SK-N-SH (cell line): Measurements from ENCODE around the gene AQP5. TPM values are rescaled to one million over a fixed set of nuclear protein-coding genes. Genes with fewer than 3 reads are reported as not detected.

Experiments
- CTCF ChIA-PET: fragments of 300-600, 350-600 bp; formaldehyde crosslinking; extraction: SDS; loops from one replicate; lab custom pipeline; 2021; lab: Yijun Ruan, JAX
- POLR2A ChIA-PET: fragments of 350-600 bp; sonication (Branson Sonifier 250); formaldehyde crosslinking; extraction: SDS; loops from one replicate; lab custom pipeline; 2020; ENCODE audit warnings: antibody characterized with exemption, inconsistent platforms; lab: Yijun Ruan, JAX
- DNase-seq: peaks from one replicate; pipeline ENCODE4 v3.0.0; 2012
- H2AFZ ChIP-seq: fragments of 200-600 bp; sonication (generic); 2 replicates; pipeline ENCODE4 v1.8.1; 2016; ENCODE audit warnings: antibody characterized with exemption, mild to moderate bottlenecking, low read depth
- H3F3A ChIP-seq: fragments of 200-600 bp; sonication (generic); replicated peaks from 2 replicates; pipeline ENCODE3; 2016; ENCODE audit warnings: antibody characterized with exemption, mild to moderate bottlenecking; ENCODE audit not compliant: insufficient read depth
- H3K27ac ChIP-seq, 2 experiments: fragments of 200-500 bp in 1 of 2; fragments of 200-600 bp in 1 of 2; sonication (Bioruptor generic) in 1 of 2; sonication (generic), shearing (Covaris generic) in 1 of 2; 2 replicates each; pipeline versions ENCODE4 v1.5.1 to v1.6.1; 2014 to 2016; ENCODE audit warnings: low read depth in 2 of 2, inconsistent platforms in 1 of 2, low read length in 1 of 2, mild to moderate bottlenecking in 1 of 2, mixed read lengths in 1 of 2
- H3K27me3 ChIP-seq: fragments of 200-600 bp; sonication (generic), shearing (Covaris generic); 2 replicates; pipeline ENCODE4 v1.6.1; 2016; ENCODE audit warnings: mixed run types; ENCODE audit not compliant: insufficient read depth
- H3K36me3 ChIP-seq, 2 experiments: fragments of 200-500 bp in 1 of 2; fragments of 200-600 bp in 1 of 2; sonication (Bioruptor generic) in 1 of 2; sonication (generic) in 1 of 2; replicated peaks in 1 of 2; 2 replicates each; pipeline versions ENCODE3 to v1.5.1; 2014 to 2016; ENCODE audit warnings: low read length in 1 of 2, mild to moderate bottlenecking in 1 of 2; ENCODE audit not compliant: insufficient read depth in 2 of 2, control insufficient read depth in 1 of 2
- H3K4me1 ChIP-seq, 2 experiments: fragments of 200-500 bp in 1 of 2; fragments of 200-600 bp in 1 of 2; sonication (Bioruptor generic) in 1 of 2; sonication (generic), shearing (Covaris generic) in 1 of 2; 2 replicates each; pipeline versions ENCODE4 v1.5.1 to v1.6.1; 2014 to 2016; ENCODE audit warnings: low read depth in 1 of 2, low read length in 1 of 2, mixed run types in 1 of 2; ENCODE audit not compliant: insufficient read depth in 2 of 2, control insufficient read depth in 1 of 2
- H3K4me2 ChIP-seq: fragments of 200-600 bp; sonication (generic), shearing (Covaris generic); 2 replicates; pipeline ENCODE4 v1.6.1; 2017; ENCODE audit warnings: mixed run types
- H3K4me3 ChIP-seq, 2 experiments: fragments of 200-500 bp in 1 of 2; fragments of 200-600 bp in 1 of 2; sonication (Bioruptor generic) in 1 of 2; sonication (generic), shearing (Covaris generic) in 1 of 2; 2 replicates each; pipeline versions ENCODE4 v1.5.1 to v1.8.1; 2014 to 2016; ENCODE audit warnings: low read depth in 2 of 2, inconsistent platforms in 1 of 2, low read length in 1 of 2, mild to moderate bottlenecking in 1 of 2, mixed read lengths in 1 of 2, moderate library complexity in 1 of 2
- H3K79me2 ChIP-seq: fragments of 200-600 bp; sonication (generic); 2 replicates; pipeline ENCODE4 v1.8.1; 2017; ENCODE audit warnings: mild to moderate bottlenecking; ENCODE audit not compliant: insufficient read depth
- H3K9ac ChIP-seq: fragments of 200-600 bp; sonication (generic); 2 replicates; pipeline ENCODE4 v1.6.1; 2017; ENCODE audit warnings: mixed run types
- H3K9me2 ChIP-seq: fragments of 200-600 bp; sonication (generic); 2 replicates; pipeline ENCODE4 v1.6.1; 2017; ENCODE audit warnings: mixed run types
- H3K9me3 ChIP-seq: fragments of 200-600 bp; sonication (generic); 2 replicates; pipeline ENCODE4 v1.6.1; 2017; ENCODE audit warnings: mixed run types, mild to moderate bottlenecking, moderate library complexity
- H4K20me1 ChIP-seq: fragments of 200-600 bp; sonication (generic); 2 replicates; pipeline ENCODE4 v1.6.1; 2017; ENCODE audit warnings: mild to moderate bottlenecking, mixed run types; ENCODE audit not compliant: insufficient read depth
- CHD2 ChIP-seq: fragments of 150-350 bp; IDR thresholded peaks from 2 replicates; pipeline ENCODE4 v1.6.1; 2018; ENCODE audit warnings: low read length; ENCODE audit not compliant: partially characterized antibody
- FOXM1 ChIP-seq: IDR thresholded peaks from 2 replicates; pipeline ENCODE4 v1.4.0; 2012; ENCODE audit warnings: low read depth, mild to moderate bottlenecking
- GABPA ChIP-seq: IDR thresholded peaks from 2 replicates; pipeline ENCODE4 v1.4.0; 2012; ENCODE audit warnings: low read depth, mild to moderate bottlenecking
- GATA2 ChIP-seq: sonication (generic); formaldehyde crosslinking; IDR thresholded peaks from 2 replicates; pipeline ENCODE4 v1.5.0; 2020; ENCODE audit warnings: mild to moderate bottlenecking, missing genetic modification reagents
- MEF2A ChIP-seq: IDR thresholded peaks from 2 replicates; pipeline ENCODE4 v1.4.0; 2012; ENCODE audit warnings: low read depth, borderline replicate concordance
- RAD21 ChIP-seq: IDR thresholded peaks from 2 replicates; pipeline ENCODE4 v1.6.1; 2012; ENCODE audit warnings: mild to moderate bottlenecking, low read length
- RCOR1 ChIP-seq: fragments of 150-350 bp; IDR thresholded peaks from 2 replicates; pipeline ENCODE4 v1.6.1; 2017; ENCODE audit warnings: antibody characterized with exemption, low read length
- RFX5 ChIP-seq: IDR thresholded peaks from 2 replicates; pipeline ENCODE4 v1.6.1; 2012; ENCODE audit warnings: mild to moderate bottlenecking, improper control_type of control experiment, low read length
- YY1 ChIP-seq: IDR thresholded peaks from 2 replicates; pipeline ENCODE4 v1.4.0; 2012; ENCODE audit warnings: low read depth, mild to moderate bottlenecking
- WGBS: methylation state at CpG from one replicate; pipeline ENCODE4 v1.1.6; 2017; ENCODE audit warnings: low lambda C conversion rate; 5-methylcytosine and 5-hydroxymethylcytosine counted together
- polyA plus RNA-seq, 3 experiments: library from polyadenylated mRNA; depleted of rRNA; stranded (reverse); fragments of >200 nt; gene quantifications; 2 replicates each; pipeline ENCODE4 v1.2.3, GENCODE V29; 2012
- TF ChIP-seq, protein P1 (sequence below): fragments of 200-600 bp; sonication (generic); IDR thresholded peaks from 2 replicates; pipeline ENCODE4 v1.6.1; 2017; ENCODE audit warnings: antibody characterized with exemption, mild to moderate bottlenecking, moderate library complexity
- TF ChIP-seq, protein P2 (sequence below): fragments of 150-350 bp; IDR thresholded peaks from 2 replicates; pipeline ENCODE4 v1.6.1; 2016; ENCODE audit warnings: mild to moderate bottlenecking, low read depth, low read length
- TF ChIP-seq, protein P3 (sequence below): IDR thresholded peaks from 2 replicates; pipeline ENCODE4; 2012
- TF ChIP-seq, protein P4 (sequence below): fragments of 150-350 bp; IDR thresholded peaks from 2 replicates; pipeline ENCODE4 v1.6.1; 2017; ENCODE audit warnings: antibody characterized with exemption, low read length, low read depth, borderline replicate concordance

Gene AQP5
- polyA plus RNA-seq, 1 of the 3 experiments (the other 2 are of a cell fraction): 0.10 TPM

- TF ChIP-seq GATA2 (CRISPR knock-in tag): no peak
Observed at GRCh38 chr12:49972641-49973360, 11.1 kb downstream of the AQP5 start, which contains the start of gene AQP6 (continued).

DNA sequence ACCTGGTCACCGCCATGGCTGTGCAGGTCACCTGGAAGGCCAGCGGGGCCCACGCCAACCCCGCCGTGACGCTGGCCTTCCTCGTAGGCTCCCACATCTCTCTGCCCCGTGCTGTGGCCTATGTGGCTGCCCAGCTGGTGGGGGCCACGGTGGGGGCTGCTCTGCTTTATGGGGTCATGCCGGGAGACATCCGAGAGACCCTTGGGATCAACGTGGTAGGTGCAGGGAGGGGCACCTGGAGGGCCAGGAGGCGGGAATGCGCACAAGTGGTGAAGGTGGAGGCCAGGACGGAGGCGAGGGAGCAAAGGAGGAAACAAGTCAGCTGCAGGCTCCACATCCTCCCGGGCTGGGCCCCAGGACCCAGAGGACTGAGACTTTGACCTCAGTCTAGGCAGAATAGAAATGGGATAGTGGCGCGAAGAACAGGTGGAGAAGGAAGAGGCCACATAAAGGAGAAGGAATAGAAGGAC is 11.7 kb downstream of the AQP5 start:
- H4K20me1 ChIP-seq: no peaks in the 10 kb centered on the region
- no peaks in the 10 kb centered on the region for H3K27me3 ChIP-seq
- TF ChIP-seq MEF2A (no peak), YY1 (no peak), GABPA (no peak), RAD21 (no peak)
- TF ChIP-seq, protein P1, sequence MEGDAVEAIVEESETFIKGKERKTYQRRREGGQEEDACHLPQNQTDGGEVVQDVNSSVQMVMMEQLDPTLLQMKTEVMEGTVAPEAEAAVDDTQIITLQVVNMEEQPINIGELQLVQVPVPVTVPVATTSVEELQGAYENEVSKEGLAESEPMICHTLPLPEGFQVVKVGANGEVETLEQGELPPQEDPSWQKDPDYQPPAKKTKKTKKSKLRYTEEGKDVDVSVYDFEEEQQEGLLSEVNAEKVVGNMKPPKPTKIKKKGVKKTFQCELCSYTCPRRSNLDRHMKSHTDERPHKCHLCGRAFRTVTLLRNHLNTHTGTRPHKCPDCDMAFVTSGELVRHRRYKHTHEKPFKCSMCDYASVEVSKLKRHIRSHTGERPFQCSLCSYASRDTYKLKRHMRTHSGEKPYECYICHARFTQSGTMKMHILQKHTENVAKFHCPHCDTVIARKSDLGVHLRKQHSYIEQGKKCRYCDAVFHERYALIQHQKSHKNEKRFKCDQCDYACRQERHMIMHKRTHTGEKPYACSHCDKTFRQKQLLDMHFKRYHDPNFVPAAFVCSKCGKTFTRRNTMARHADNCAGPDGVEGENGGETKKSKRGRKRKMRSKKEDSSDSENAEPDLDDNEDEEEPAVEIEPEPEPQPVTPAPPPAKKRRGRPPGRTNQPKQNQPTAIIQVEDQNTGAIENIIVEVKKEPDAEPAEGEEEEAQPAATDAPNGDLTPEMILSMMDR: no peak
- TF ChIP-seq, protein P2, sequence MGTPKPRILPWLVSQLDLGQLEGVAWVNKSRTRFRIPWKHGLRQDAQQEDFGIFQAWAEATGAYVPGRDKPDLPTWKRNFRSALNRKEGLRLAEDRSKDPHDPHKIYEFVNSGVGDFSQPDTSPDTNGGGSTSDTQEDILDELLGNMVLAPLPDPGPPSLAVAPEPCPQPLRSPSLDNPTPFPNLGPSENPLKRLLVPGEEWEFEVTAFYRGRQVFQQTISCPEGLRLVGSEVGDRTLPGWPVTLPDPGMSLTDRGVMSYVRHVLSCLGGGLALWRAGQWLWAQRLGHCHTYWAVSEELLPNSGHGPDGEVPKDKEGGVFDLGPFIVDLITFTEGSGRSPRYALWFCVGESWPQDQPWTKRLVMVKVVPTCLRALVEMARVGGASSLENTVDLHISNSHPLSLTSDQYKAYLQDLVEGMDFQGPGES: no peak
- TF ChIP-seq, all 33 proteins: peak for 0
- no peaks in the 10 kb centered on the region for H3K9me2 ChIP-seq
- no peak overlapping the region for H3K4me2 ChIP-seq
- no peak for DNase-seq
- H3F3A ChIP-seq: no peaks in the 10 kb centered on the region
- no peak overlapping the region for H3K27ac ChIP-seq
- POLR2A ChIA-PET: no interaction called here
- WGBS: 86% methylated on average over 13 of the region's 19 CpGs
- no peak overlapping the region for H2AFZ ChIP-seq
- no peak overlapping the region for H3K9ac ChIP-seq
- H3K36me3 ChIP-seq: no peaks in the 10 kb centered on the region
- CTCF ChIA-PET: interaction anchor here (1.1 to 20.3 kb wide), 15 partner anchors 6 to 111 kb away, joined by 4 to 1401 read pairs (median 11); partner anchors contain the start of genes ASIC1 and SMARCD1
- H3K9me3 ChIP-seq: no peaks in the 10 kb centered on the region
- H3K79me2 ChIP-seq: no peaks in the 10 kb centered on the region
- no peak overlapping the region for H3K4me3 ChIP-seq
- H3K4me1 ChIP-seq: peaks cover 0 to 47% of the 10 kb centered on the region in 2 experiments; a peak in 2 of 4 replicates

DNA sequence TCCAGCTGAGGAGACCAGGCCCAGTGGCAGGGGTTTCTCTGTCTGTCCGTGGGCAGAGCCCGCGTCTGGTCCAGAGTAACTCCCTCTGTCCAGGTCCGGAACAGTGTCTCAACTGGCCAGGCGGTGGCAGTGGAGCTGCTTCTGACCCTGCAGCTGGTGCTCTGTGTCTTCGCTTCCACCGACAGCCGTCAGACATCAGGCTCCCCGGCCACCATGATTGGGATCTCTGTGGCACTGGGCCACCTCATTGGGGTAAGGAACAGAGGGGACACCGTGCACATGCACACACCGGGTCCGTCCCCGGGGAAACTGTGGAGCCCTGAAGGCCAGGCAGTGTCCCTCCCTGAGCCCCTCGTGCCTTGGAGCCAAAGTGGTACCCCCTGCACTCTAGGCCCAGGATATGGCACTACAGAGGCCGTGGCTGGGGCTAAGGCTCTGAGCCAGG is 12.6 kb downstream of the AQP5 start:
- Histone ChIP-seq H2AFZ (no peak overlapping the region), H3K9me2 (no peaks in the 10 kb centered on the region), H3F3A (no peaks in the 10 kb centered on the region), H3K4me3 (no peak overlapping the region), H3K36me3 (no peaks in the 10 kb centered on the region), H3K4me1 (peaks cover 0 to 54% of the 10 kb centered on the region in 2 experiments; a peak in 2 of 4 replicates), H3K27me3 (no peaks in the 10 kb centered on the region), H3K9ac (no peak overlapping the region), H4K20me1 (no peaks in the 10 kb centered on the region), H3K9me3 (no peaks in the 10 kb centered on the region), H3K27ac (peak overlapping the region in 1 of 2 experiments; percentile 73; a peak in 2 of 4 replicates), H3K4me2 (no peak overlapping the region), H3K79me2 (no peaks in the 10 kb centered on the region)
- DNase-seq: peak; percentile 88
- CTCF ChIA-PET: interaction anchor here (0.6 to 20.3 kb wide), 22 partner anchors 7 to 193 kb away, joined by 3 to 1401 read pairs (median 5); partner anchors contain the start of genes ASIC1, CERS5, RACGAP1 and SMARCD1
- POLR2A ChIA-PET: interaction anchor here (0.6 to 1.0 kb wide), 3 partner anchors 10 to 106 kb away, joined by 3 read pairs; no protein-coding TSS in a partner anchor
- WGBS: 41% methylated on average over 6 of the region's 15 CpGs
- TF ChIP-seq FOXM1 (no peak), RFX5 (no peak), RAD21 (peak; percentile 93), CHD2 (peak; percentile 76), GATA2 (CRISPR knock-in tag) (peak; percentile 70), RCOR1 (peak; percentile 53; the same call in 1 of the 2 replicates)
- TF ChIP-seq, protein P3, sequence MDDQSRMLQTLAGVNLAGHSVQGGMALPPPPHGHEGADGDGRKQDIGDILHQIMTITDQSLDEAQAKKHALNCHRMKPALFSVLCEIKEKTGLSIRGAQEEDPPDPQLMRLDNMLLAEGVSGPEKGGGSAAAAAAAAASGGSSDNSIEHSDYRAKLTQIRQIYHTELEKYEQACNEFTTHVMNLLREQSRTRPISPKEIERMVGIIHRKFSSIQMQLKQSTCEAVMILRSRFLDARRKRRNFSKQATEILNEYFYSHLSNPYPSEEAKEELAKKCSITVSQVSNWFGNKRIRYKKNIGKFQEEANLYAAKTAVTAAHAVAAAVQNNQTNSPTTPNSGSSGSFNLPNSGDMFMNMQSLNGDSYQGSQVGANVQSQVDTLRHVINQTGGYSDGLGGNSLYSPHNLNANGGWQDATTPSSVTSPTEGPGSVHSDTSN: no peak
- TF ChIP-seq, protein P4, sequence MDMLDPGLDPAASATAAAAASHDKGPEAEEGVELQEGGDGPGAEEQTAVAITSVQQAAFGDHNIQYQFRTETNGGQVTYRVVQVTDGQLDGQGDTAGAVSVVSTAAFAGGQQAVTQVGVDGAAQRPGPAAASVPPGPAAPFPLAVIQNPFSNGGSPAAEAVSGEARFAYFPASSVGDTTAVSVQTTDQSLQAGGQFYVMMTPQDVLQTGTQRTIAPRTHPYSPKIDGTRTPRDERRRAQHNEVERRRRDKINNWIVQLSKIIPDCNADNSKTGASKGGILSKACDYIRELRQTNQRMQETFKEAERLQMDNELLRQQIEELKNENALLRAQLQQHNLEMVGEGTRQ: no peak
- TF ChIP-seq, protein P1: peak; percentile 63
- TF ChIP-seq, protein P2: no peak
